Caco-2 (cell line): Measurements from ENCODE around the gene CDCA8. TPM values are rescaled to one million over a fixed set of nuclear protein-coding genes. Genes with fewer than 3 reads are reported as not detected.

Source experiments
- BruUV-seq: library from RNA; stranded (reverse); fragments of 400-500 nt; replicated peaks from 2 replicates; lab custom pipeline; 2021; lab: Mats Ljungman, UMichigan
- CTCF ChIA-PET: fragments of 300-600 bp; sonication (Branson Sonifier 250); formaldehyde crosslinking; loops from one replicate; lab custom pipeline; 2022; ENCODE audit warnings: antibody characterized with exemption; lab: Charles Lee
- POLR2A ChIA-PET: fragments of 300-600 bp; sonication (Branson Sonifier 250); formaldehyde crosslinking; loops from one replicate; lab custom pipeline; 2022; ENCODE audit warnings: antibody characterized with exemption; lab: Charles Lee
- DNase-seq, 2 experiments: peaks; one replicate each; pipeline versions ENCODE4 v3.0.0 to v3.0.0-alpha.2; 2020 to 2022
- H3K27me3 ChIP-seq: replicated peaks from 2 replicates; pipeline ENCODE4 v1.6.0; 2011; ENCODE audit warnings: low read length; ENCODE audit not compliant: control insufficient read depth, insufficient read depth
- H3K36me3 ChIP-seq: 2 replicates; pipeline ENCODE4 v1.5.1; 2011; ENCODE audit warnings: low read length; ENCODE audit not compliant: control insufficient read depth, insufficient read depth
- H3K4me1 ChIP-seq: fragments of 250-450 bp; sonication (Bioruptor Pico); 2 replicates; pipeline ENCODE4 v1.5.1; 2020; ENCODE audit warnings: mild to moderate bottlenecking
- H3K4me3 ChIP-seq: 2 replicates; pipeline ENCODE4 v1.5.1; 2011; ENCODE audit warnings: low read depth, mild to moderate bottlenecking, control low read depth, low read length
- H3K9me3 ChIP-seq: fragments of 250-450 bp; sonication (Bioruptor Pico); 2 replicates; pipeline ENCODE4 v1.5.1; 2020; ENCODE audit warnings: mild to moderate bottlenecking, moderate library complexity
- H3K27ac Mint-ChIP-seq: one replicate; pipeline ENCODE4 v1.8.0; 2022; ENCODE audit warnings: mixed read lengths; ENCODE audit not compliant: unreplicated experiment
- H3K27me3 Mint-ChIP-seq: one replicate; pipeline ENCODE4 v1.8.0; 2022; ENCODE audit warnings: mixed read lengths; ENCODE audit not compliant: insufficient read depth, unreplicated experiment
- H3K36me3 Mint-ChIP-seq: one replicate; pipeline ENCODE4 v1.8.0; 2022; ENCODE audit warnings: mild to moderate bottlenecking, mixed read lengths; ENCODE audit not compliant: insufficient read depth, unreplicated experiment
- H3K4me1 Mint-ChIP-seq: one replicate; pipeline ENCODE4 v1.8.0; 2022; ENCODE audit warnings: low read depth, mixed read lengths; ENCODE audit not compliant: unreplicated experiment
- H3K4me3 Mint-ChIP-seq: one replicate; pipeline ENCODE4 v1.8.0; 2022; ENCODE audit warnings: mild to moderate bottlenecking, moderate library complexity, mixed read lengths; ENCODE audit not compliant: unreplicated experiment
- H3K9me3 Mint-ChIP-seq: one replicate; pipeline ENCODE4 v1.8.0; 2022; ENCODE audit warnings: mixed read lengths; ENCODE audit not compliant: unreplicated experiment
- intact Hi-C: fragments of 100-400 bp; cut with micrococcal nuclease; formaldehyde crosslinking; loops from one replicate; pipeline ENCODE4 v1.10.0; 2022; ENCODE audit not compliant: unreplicated experiment
- total RNA-seq: library from RNA; stranded (reverse); gene quantifications from 2 replicates; pipeline ENCODE4 v1.2.3, GENCODE V29; 2022
- TF ChIP-seq, protein P1 (sequence below), 2 experiments: fragments of 200-600 bp in 1 of 2; IDR thresholded peaks; 1 replicate in 1 of 2; 2 replicates in 1 of 2; pipeline versions ENCODE4 v1.5.1 to v1.8.0; 2011 to 2022; ENCODE audit warnings: antibody characterized with exemption in 1 of 2, control low read depth in 1 of 2, inconsistent platforms in 1 of 2, low read depth in 1 of 2, low read length in 1 of 2, mild to moderate bottlenecking in 1 of 2, moderate library complexity in 1 of 2; ENCODE audit not compliant: insufficient read depth in 1 of 2, severe bottlenecking in 1 of 2, unreplicated experiment in 1 of 2

CDCA8 gene
- total RNA-seq, 1 experiment from 2014 or later, result 37.0 TPM

DNA sequence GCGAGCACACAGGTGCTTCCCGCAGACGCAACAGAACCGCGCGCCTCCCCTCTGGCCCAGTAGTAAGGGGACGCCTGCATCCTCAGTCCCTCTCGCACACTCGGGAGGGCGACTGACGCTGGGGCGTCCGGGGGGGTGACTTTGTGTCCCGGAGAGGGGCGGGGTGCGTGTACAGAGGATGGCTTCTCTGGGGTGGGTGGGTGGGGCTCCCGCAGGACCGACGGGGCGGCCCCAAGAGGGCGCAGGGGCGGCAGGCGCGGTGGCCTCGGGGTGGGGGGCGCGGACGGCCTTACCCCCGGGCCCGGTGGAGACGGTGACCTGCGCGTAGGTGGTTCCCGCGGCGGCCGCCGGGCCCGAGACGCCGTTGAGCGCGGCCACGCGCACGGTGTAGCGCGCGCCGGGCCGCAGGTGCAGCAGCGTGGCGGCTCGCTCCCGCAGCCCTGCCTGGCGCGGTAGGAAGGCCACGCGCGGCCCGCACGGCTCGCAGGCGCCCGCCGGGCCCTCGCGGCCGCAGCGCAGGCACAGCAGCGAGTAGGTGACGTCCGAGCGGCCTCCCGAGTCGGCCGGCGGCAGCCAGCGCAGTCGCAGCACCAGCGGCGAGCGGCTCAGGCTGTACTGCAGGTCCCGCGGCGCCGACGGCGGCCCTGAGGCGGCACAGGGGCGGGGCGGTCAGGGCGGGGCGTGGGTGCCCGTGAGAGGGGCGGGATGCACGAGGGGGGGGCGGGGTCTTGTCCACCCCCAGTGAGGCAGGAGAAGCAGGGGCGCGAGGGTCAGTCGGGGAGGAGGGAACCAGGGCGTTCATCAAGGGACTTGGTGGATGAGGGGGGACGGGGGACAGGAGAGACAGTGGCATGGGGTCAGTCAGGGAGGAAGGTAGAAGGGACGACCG lies 60.5 kb downstream of the CDCA8 start:
- Mint-ChIP-seq H3K27me3 (peaks cover 3% of the 10 kb centered on the region), H3K4me3 (peak overlapping the region; percentile 70)
- POLR2A ChIA-PET, result no interaction called here

DNA sequence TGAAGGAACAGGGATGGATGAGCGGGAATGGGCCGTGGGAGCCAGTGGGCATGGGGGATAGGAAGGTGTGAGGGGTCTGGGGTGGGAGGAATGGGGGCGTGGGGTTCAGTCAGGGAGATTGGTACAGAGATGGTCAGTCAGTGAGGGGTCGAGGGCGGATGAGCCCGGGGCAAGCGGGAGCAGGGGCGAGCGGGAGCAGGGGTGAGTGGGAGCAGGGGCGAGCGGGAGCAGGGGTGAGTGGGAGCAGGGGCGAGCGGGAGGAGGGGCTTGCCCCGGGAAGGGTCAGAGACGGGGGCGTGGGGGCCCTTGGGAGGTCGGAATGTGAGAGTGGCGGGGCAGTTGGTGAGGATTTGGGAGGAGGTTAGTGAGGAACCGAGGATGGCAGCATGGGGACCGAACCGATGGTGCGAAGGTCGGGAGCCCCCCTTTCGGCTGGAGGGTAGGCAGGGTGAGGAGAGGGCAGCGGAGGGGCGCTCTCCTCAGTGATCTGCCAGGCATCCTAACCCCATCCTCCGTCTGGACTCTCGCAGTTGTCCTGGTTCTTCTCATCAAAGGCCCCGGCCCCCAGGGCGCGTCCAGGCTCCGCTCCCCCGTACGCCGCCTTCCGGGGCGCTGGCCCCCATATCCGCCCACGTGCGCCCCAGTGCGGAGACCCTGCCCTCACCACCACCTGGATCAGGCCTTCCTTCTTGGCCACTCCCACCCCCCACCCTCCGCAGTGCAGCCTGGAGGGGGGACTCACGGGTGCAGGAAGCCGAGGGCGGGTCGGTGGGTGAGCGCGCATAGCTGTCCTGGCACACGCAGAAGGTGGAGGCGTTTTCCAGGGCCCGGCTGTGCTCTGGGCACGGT lies 61.4 kb downstream of the CDCA8 start:
- BruUV-seq, result no TSS peak
- Mint-ChIP-seq H3K4me1 (no peaks in the 10 kb centered on the region), H3K4me3 (peak overlapping the region; percentile 62), H3K27me3 (peaks cover 3% of the 10 kb centered on the region), H3K9me3 (no peaks in the 10 kb centered on the region), H3K27ac (no peak overlapping the region), H3K36me3 (no peaks in the 10 kb centered on the region)
- ChIA-PET CTCF (no interaction called here), POLR2A (no interaction called here)
- no peak for DNase-seq
- intact Hi-C loops, result loop anchor here (5.0 kb wide), 1 partner anchor 61 kb away; the partner anchor contains the start of gene CDCA8
- Histone ChIP-seq H3K36me3 (no peaks in the 10 kb centered on the region), H3K4me1 (no peaks in the 10 kb centered on the region), H3K27me3 (no peaks in the 10 kb centered on the region), H3K4me3 (peak overlapping the region; percentile 32), H3K9me3 (no peaks in the 10 kb centered on the region)
- TF ChIP-seq, protein P1, sequence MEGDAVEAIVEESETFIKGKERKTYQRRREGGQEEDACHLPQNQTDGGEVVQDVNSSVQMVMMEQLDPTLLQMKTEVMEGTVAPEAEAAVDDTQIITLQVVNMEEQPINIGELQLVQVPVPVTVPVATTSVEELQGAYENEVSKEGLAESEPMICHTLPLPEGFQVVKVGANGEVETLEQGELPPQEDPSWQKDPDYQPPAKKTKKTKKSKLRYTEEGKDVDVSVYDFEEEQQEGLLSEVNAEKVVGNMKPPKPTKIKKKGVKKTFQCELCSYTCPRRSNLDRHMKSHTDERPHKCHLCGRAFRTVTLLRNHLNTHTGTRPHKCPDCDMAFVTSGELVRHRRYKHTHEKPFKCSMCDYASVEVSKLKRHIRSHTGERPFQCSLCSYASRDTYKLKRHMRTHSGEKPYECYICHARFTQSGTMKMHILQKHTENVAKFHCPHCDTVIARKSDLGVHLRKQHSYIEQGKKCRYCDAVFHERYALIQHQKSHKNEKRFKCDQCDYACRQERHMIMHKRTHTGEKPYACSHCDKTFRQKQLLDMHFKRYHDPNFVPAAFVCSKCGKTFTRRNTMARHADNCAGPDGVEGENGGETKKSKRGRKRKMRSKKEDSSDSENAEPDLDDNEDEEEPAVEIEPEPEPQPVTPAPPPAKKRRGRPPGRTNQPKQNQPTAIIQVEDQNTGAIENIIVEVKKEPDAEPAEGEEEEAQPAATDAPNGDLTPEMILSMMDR (IDR thresholded peaks at IDR 0.05; ENCODE audit: insufficient read depth in 1 of 2, low read depth in 1 of 2, low read length in 1 of 2, severe bottlenecking in 1 of 2, unreplicated experiment in 1 of 2), result no peak

More for the DNA sequence above, 60.5 kb downstream of the CDCA8 start:
- Mint-ChIP-seq H3K27ac (no peak overlapping the region), H3K36me3 (no peaks in the 10 kb centered on the region), H3K4me1 (no peaks in the 10 kb centered on the region), H3K9me3 (no peaks in the 10 kb centered on the region)
- Histone ChIP-seq H3K4me1 (no peaks in the 10 kb centered on the region), H3K9me3 (no peaks in the 10 kb centered on the region), H3K27me3 (no peaks in the 10 kb centered on the region), H3K4me3 (peak overlapping the region; percentile 32), H3K36me3 (no peaks in the 10 kb centered on the region)
- TF ChIP-seq, protein P1 (IDR thresholded peaks at IDR 0.05; ENCODE audit: insufficient read depth in 1 of 2, low read depth in 1 of 2, low read length in 1 of 2, severe bottlenecking in 1 of 2, unreplicated experiment in 1 of 2), result no peak
- CTCF ChIA-PET, result no interaction called here
- BruUV-seq, result no TSS peak
- intact Hi-C loops, result loop anchor here (5.0 kb wide), 1 partner anchor 61 kb away; the partner anchor contains the start of gene CDCA8
- peak; percentile 41 to 55 for DNase-seq

DNA sequence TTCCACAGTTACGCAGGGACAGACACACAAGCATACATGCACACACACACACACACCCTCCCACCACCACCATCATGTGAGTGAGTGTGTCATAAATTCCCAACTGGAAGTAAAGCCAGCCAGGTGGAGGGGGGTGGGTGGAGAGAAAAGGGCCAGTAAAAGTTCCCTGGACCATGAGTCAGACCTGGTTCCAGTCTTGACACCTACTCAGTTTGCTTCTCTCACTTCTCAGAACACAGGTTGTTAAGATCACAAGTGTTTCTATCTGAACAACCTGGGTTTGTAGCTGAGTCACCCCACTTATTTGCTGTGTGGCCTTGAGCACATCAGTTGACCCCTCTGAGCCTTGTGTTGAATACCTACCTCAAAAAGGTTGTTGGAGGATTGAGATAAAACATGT lies 63.0 kb downstream of the CDCA8 start:
- ChIA-PET POLR2A (no interaction called here), CTCF (no interaction called here)
- intact Hi-C loops, result no loop called here
- no peaks in the 10 kb centered on the region for H3K36me3 Mint-ChIP-seq
- no peaks in the 10 kb centered on the region for H3K9me3 Mint-ChIP-seq
- peaks cover 3% of the 10 kb centered on the region for H3K27me3 Mint-ChIP-seq
- TF ChIP-seq, protein P1 (IDR thresholded peaks at IDR 0.05; ENCODE audit: insufficient read depth in 1 of 2, low read depth in 1 of 2, low read length in 1 of 2, severe bottlenecking in 1 of 2, unreplicated experiment in 1 of 2), result no peak
- Histone ChIP-seq H3K36me3 (no peaks in the 10 kb centered on the region), H3K4me1 (no peaks in the 10 kb centered on the region), H3K27me3 (no peaks in the 10 kb centered on the region), H3K9me3 (no peaks in the 10 kb centered on the region), H3K4me3 (no peak overlapping the region)
- DNase-seq, result no peak
- H3K27ac Mint-ChIP-seq, result no peak overlapping the region
- H3K4me1 Mint-ChIP-seq, result no peaks in the 10 kb centered on the region
- BruUV-seq, result no TSS peak
- H3K4me3 Mint-ChIP-seq, result no peak overlapping the region
